Hepatocyte (in vitro differentiated cells): ENCODE results near the gene ANKRD40CL. TPM values are rescaled to one million over a fixed set of nuclear protein-coding genes. Genes with fewer than 3 reads are reported as not detected.

Experiments
- DNase-seq: peaks from one replicate; pipeline ENCODE4 v3.0.0-alpha.2; 2016; ENCODE audit warnings: low spot score
- H2AFZ ChIP-seq: fragments of 200-600 bp; sonication (generic); 2 replicates; pipeline ENCODE4 v1.6.0; 2016; ENCODE audit warnings: antibody characterized with exemption, mild to moderate bottlenecking
- H3K27ac ChIP-seq: fragments of 200-600 bp; sonication (generic); 2 replicates; pipeline ENCODE4 v1.5.1; 2016; ENCODE audit warnings: mild to moderate bottlenecking
- H3K27me3 ChIP-seq: fragments of 200-600 bp; sonication (generic); 2 replicates; pipeline ENCODE4 v1.6.1; 2016
- H3K36me3 ChIP-seq: fragments of 200-600 bp; sonication (generic); replicated peaks from 2 replicates; pipeline ENCODE4 v1.5.1; 2016; ENCODE audit warnings: low read depth; ENCODE audit not compliant: insufficient read depth
- H3K4me1 ChIP-seq: fragments of 200-600 bp; sonication (generic); 2 replicates; pipeline ENCODE4 v1.5.1; 2016; ENCODE audit warnings: mild to moderate bottlenecking, moderate library complexity; ENCODE audit not compliant: insufficient read depth
- H3K4me2 ChIP-seq: fragments of 200-600 bp; sonication (generic); 2 replicates; pipeline ENCODE4 v1.6.0; 2016
- H3K4me3 ChIP-seq: fragments of 200-600 bp; sonication (generic); 2 replicates; pipeline ENCODE4 v1.5.1; 2016; ENCODE audit warnings: mild to moderate bottlenecking
- H3K79me2 ChIP-seq: fragments of 200-600 bp; sonication (generic); 2 replicates; pipeline ENCODE4 v1.6.0; 2017; ENCODE audit warnings: mild to moderate bottlenecking
- H3K9me2 ChIP-seq: fragments of 200-600 bp; sonication (generic); replicated peaks from 2 replicates; pipeline ENCODE4 v1.6.0; 2017; ENCODE audit warnings: mild to moderate bottlenecking; ENCODE audit not compliant: insufficient read depth
- H3K9me3 ChIP-seq: fragments of 200-600 bp; sonication (generic); 2 replicates; pipeline ENCODE4 v1.5.1; 2016; ENCODE audit warnings: low read depth, mild to moderate bottlenecking
- H4K20me1 ChIP-seq: fragments of 200-600 bp; sonication (generic); 2 replicates; pipeline ENCODE4 v1.6.0; 2016; ENCODE audit warnings: mild to moderate bottlenecking; ENCODE audit not compliant: insufficient read depth, poor library complexity, severe bottlenecking
- CTCF ChIP-seq: fragments of 200-600 bp; sonication (generic); IDR thresholded peaks from 2 replicates; pipeline ENCODE4 v1.5.1; 2016; ENCODE audit warnings: antibody characterized with exemption, mild to moderate bottlenecking; ENCODE audit not compliant: poor library complexity
- EZH2 ChIP-seq: fragments of 200-600 bp; sonication (generic); IDR thresholded peaks from 2 replicates; pipeline ENCODE4 v1.6.1; 2016; ENCODE audit warnings: antibody characterized with exemption, mild to moderate bottlenecking, borderline replicate concordance
- EZH2phosphoT487 ChIP-seq: fragments of 200-600 bp; sonication (generic); IDR thresholded peaks from one replicate; pipeline ENCODE4 v1.6.1; 2018; ENCODE audit warnings: antibody characterized with exemption, mild to moderate bottlenecking, low read depth, moderate library complexity; ENCODE audit not compliant: unreplicated experiment, severe bottlenecking
- WGBS: methylation state at CpG from one replicate; pipeline ENCODE4 v1.1.6; 2016; ENCODE audit warnings: low lambda C conversion rate; ENCODE audit errors: missing lambda C conversion rate; 5-methylcytosine and 5-hydroxymethylcytosine counted together
- polyA plus RNA-seq: library from polyadenylated mRNA; unstranded; fragments of >200 nt; fragmentation: Nextera tagmentation; extraction: Ambion mirVana; gene quantifications from 2 replicates; pipeline ENCODE4 v1.2.1, GENCODE V29; 2016
- total RNA-seq: library from RNA; depleted of rRNA; stranded (reverse); fragments of >200 nt; gene quantifications from 2 replicates; pipeline ENCODE4 v1.2.3, GENCODE V29; 2014

Gene ANKRD40CL
- total and polyA plus RNA-seq, 2 experiments from 2014 or later = 3.9 to 4.2 TPM

DNA sequence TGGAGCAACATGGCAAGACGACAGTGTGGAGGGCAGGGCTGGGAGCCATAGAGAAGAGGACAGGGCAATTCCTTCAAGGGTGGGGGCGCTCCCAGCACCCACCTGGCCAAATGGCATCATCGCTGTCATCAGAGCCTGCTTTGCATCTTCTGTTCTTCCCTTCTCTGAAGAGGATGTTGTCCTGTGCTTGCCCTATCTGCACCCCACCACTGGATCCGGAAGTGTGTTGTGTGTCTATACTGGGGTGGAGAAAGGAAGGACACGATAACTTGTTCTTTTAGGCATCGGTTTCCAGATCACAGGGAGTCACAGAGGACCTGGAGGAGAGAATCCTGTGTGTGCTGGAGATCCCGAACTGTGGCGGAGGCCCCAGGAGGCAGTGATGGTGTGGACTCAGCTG, 25.7 kb upstream of the ANKRD40CL start:
- no peak overlapping the region for H3K4me3 ChIP-seq
- WGBS = 98% methylated on average over 8 of the region's 8 CpGs
- H3K9me3 ChIP-seq = no peaks in the 10 kb centered on the region

DNA sequence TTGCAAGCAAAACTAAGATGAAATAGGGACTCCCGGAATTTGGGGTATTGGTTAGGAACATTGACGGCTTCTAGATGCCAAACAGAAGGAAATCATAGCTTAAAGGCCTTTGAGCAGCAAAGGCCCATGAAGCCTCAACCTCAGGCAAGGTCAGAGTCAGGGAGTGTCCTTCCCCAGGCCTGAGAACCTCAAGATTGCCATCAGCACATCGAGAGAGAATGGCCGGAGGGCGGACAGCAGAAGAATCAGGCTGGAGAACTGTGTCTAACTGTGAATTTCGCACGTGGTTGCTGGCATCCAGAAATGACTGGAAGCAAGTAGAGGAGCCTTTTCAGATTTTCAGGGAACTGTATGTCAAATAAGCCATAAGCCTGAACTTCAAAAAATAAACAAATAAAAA, 24.8 kb upstream of the ANKRD40CL start:
- Histone ChIP-seq H3K27me3 (no peaks in the 10 kb centered on the region), H3K36me3 (no peaks in the 10 kb centered on the region), H4K20me1 (no peaks in the 10 kb centered on the region), H2AFZ (no peak overlapping the region), H3K79me2 (no peaks in the 10 kb centered on the region), H3K4me1 (peaks cover 3% of the 10 kb centered on the region), H3K27ac (no peak overlapping the region), H3K9me2 (no peaks in the 10 kb centered on the region), H3K9me3 (no peaks in the 10 kb centered on the region), H3K4me3 (no peak overlapping the region), H3K4me2 (no peak overlapping the region)
- 88% methylated on average over 7 of the region's 7 CpGs for WGBS
- TF ChIP-seq EZH2 = no peak
- TF ChIP-seq CTCF = no peak
- TF ChIP-seq EZH2phosphoT487 = no peak
- no peak for DNase-seq

More for the DNA sequence above, 25.7 kb upstream of the ANKRD40CL start:
- Histone ChIP-seq H3K36me3 (no peaks in the 10 kb centered on the region), H3K79me2 (no peaks in the 10 kb centered on the region), H3K4me1 (peaks cover 5% of the 10 kb centered on the region), H3K4me2 (no peak overlapping the region), H3K27me3 (no peaks in the 10 kb centered on the region), H2AFZ (no peak overlapping the region), H4K20me1 (no peaks in the 10 kb centered on the region), H3K9me2 (no peaks in the 10 kb centered on the region), H3K27ac (no peak overlapping the region)
- DNase-seq = no peak
- TF ChIP-seq CTCF (no peak), EZH2 (no peak), EZH2phosphoT487 (no peak)

DNA sequence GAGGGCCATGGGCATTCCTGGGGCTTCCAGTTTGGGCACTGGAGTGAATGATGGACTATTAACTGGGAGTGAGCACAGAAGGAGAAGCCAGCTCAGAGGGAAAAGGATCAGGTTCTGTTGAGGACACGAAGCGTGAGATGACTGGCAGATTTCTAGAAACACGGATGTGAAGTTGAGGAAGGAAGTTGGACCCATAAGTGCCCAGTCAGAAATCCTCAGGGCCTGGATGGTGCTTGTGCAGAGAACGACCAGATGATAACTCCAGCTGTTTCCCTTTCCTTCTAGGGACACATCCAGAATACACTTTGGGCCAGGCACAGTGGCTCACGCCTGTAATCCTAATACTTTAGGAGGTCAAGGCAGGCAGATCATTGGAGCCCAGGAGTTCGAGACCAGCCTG, 23.3 kb upstream of the ANKRD40CL start:
- Histone ChIP-seq H2AFZ (no peak overlapping the region), H3K4me2 (no peak overlapping the region), H3K79me2 (no peaks in the 10 kb centered on the region), H3K27me3 (no peaks in the 10 kb centered on the region), H4K20me1 (no peaks in the 10 kb centered on the region), H3K9me3 (no peaks in the 10 kb centered on the region), H3K4me3 (no peak overlapping the region), H3K4me1 (peaks cover 10% of the 10 kb centered on the region), H3K27ac (no peak overlapping the region), H3K36me3 (no peaks in the 10 kb centered on the region), H3K9me2 (no peaks in the 10 kb centered on the region)
- WGBS = 91% methylated on average over 6 of the region's 6 CpGs
- DNase-seq = no peak
- no peak for TF ChIP-seq EZH2phosphoT487
- TF ChIP-seq CTCF = no peak
- TF ChIP-seq EZH2 = no peak

- no peaks in the 10 kb centered on the region for H4K20me1 ChIP-seq
- no peaks in the 10 kb centered on the region for H3K9me2 ChIP-seq
- no peak overlapping the region for H2AFZ ChIP-seq
- 91% methylated on average over 7 of the region's 7 CpGs for WGBS
- H3K79me2 ChIP-seq = no peaks in the 10 kb centered on the region
- H3K36me3 ChIP-seq = no peaks in the 10 kb centered on the region
- H3K9me3 ChIP-seq = no peaks in the 10 kb centered on the region
- no peaks in the 10 kb centered on the region for H3K27me3 ChIP-seq
- no peak overlapping the region for H3K4me2 ChIP-seq
- H3K27ac ChIP-seq = no peak overlapping the region
- no peak for DNase-seq
- no peak for TF ChIP-seq CTCF
- no peak for TF ChIP-seq EZH2
- TF ChIP-seq EZH2phosphoT487 = no peak
- peaks cover 12% of the 10 kb centered on the region for H3K4me1 ChIP-seq
- H3K4me3 ChIP-seq = no peak overlapping the region
Measured at GRCh38 chr17:50787106-50787505, 19.8 kb upstream of the ANKRD40CL start.
